Mammary epithelial cell (primary cell): Measurements from ENCODE around the gene CNTNAP2.

ENCODE experiments used
- EZH2 ChIP-seq: IDR thresholded peaks from 2 replicates; pipeline ENCODE4 v1.6.1; 2012; ENCODE audit warnings: low read length, inconsistent platforms, borderline replicate concordance
- TF ChIP-seq, protein P1 (sequence below), 2 donors: IDR thresholded peaks in 1 of 2; conservative IDR thresholded peaks in 1 of 2; 2 replicates each; pipeline ENCODE4 v1.5.1; 2011 to 2012; ENCODE audit warnings: inconsistent platforms in 2 of 2, low read length in 2 of 2, mild to moderate bottlenecking in 2 of 2, control low read depth in 1 of 2, low read depth in 1 of 2; ENCODE audit not compliant: insufficient read depth in 1 of 2; ENCODE audit errors: extremely low read depth in 1 of 2

DNA sequence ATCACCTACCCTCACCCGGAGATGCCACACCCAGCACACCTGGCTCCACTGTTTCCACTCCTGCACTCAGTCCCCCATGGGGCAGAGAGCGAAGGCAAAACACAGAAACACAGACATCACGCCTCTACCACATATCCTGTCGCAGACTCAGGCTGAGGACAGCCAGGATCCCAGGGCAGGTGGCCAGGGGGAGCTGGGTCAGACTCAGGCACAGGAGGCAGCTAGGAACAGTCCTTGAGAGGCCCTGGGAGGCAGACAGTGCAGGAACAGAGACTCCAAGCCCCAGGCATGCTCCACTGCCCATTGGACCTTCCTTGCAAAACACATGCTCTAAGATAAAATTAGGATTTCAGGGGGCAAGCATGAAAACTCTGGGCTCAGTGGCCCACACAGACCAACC is 2319.5 kb downstream of the CNTNAP2 start:
- TF ChIP-seq, protein P1, sequence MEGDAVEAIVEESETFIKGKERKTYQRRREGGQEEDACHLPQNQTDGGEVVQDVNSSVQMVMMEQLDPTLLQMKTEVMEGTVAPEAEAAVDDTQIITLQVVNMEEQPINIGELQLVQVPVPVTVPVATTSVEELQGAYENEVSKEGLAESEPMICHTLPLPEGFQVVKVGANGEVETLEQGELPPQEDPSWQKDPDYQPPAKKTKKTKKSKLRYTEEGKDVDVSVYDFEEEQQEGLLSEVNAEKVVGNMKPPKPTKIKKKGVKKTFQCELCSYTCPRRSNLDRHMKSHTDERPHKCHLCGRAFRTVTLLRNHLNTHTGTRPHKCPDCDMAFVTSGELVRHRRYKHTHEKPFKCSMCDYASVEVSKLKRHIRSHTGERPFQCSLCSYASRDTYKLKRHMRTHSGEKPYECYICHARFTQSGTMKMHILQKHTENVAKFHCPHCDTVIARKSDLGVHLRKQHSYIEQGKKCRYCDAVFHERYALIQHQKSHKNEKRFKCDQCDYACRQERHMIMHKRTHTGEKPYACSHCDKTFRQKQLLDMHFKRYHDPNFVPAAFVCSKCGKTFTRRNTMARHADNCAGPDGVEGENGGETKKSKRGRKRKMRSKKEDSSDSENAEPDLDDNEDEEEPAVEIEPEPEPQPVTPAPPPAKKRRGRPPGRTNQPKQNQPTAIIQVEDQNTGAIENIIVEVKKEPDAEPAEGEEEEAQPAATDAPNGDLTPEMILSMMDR (conservative IDR thresholded peaks at IDR 0.05 in 1 of 2, IDR thresholded peaks at IDR 0.05 in 1 of 2; ENCODE audit: extremely low read depth in 1 of 2, insufficient read depth in 1 of 2, low read depth in 1 of 2, low read length in 2 of 2), result no peak
- TF ChIP-seq EZH2, result no peak
